Stomach (tissue), 4 donors: ENCODE measurements around the gene CIART.

Experiments used
- POLR2A ChIP-seq, 4 donors: fragments of 450-650 bp; IDR thresholded peaks; one replicate each; pipeline ENCODE4 v1.6.1; 2016; ENCODE audit warnings: antibody characterized with exemption in 4 of 4, control low read depth in 2 of 4, mild to moderate bottlenecking in 1 of 4, moderate library complexity in 1 of 4
- TF ChIP-seq, protein P1 (sequence below), 7 experiments: fragments of 450-650 bp in 4 of 7; fragments of 200-600 bp in 3 of 7; sonication (generic) in 3 of 7; IDR thresholded peaks; one replicate each; pipeline ENCODE4 v1.5.1; 2016 to 2019; ENCODE audit warnings: antibody characterized with exemption in 7 of 7, control low read depth in 2 of 7, mild to moderate bottlenecking in 1 of 7

DNA sequence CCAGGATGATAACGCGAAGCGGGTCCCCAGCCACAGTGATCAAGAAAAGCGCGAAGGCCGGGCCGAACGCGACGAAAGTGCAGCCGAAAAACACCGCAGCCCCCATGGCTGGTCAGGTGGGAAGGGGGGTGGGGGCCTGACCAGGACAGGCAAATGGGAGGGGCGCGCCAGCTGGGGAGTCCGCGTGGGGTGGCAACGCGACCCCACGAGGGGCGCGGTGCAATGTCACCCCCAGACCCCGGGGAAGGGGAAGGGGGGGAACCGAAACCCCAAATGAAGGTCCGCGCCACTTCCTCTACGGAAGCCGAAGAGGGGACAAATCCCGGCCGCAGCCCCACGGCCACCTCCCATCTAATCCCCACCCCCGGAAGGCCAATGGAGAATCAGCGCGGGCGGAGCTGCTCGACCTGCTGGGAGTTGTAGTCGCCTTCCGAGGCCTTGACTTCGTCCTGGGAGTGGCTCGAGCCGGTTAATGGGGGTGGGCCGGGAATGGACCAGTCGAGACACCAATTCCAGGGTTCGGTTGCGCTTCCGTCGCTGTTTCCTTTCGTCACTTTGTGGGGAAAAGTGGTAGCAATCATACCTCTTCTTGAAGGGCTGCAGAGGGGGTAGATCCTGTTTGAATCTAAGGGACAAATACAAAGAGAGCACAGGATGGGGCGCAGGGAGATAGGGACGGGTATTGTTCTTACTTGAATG is 13.5 kb upstream of the CIART start, which contains the start of gene APH1A:
- TF ChIP-seq, protein P1, sequence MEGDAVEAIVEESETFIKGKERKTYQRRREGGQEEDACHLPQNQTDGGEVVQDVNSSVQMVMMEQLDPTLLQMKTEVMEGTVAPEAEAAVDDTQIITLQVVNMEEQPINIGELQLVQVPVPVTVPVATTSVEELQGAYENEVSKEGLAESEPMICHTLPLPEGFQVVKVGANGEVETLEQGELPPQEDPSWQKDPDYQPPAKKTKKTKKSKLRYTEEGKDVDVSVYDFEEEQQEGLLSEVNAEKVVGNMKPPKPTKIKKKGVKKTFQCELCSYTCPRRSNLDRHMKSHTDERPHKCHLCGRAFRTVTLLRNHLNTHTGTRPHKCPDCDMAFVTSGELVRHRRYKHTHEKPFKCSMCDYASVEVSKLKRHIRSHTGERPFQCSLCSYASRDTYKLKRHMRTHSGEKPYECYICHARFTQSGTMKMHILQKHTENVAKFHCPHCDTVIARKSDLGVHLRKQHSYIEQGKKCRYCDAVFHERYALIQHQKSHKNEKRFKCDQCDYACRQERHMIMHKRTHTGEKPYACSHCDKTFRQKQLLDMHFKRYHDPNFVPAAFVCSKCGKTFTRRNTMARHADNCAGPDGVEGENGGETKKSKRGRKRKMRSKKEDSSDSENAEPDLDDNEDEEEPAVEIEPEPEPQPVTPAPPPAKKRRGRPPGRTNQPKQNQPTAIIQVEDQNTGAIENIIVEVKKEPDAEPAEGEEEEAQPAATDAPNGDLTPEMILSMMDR (IDR thresholded peaks at IDR 0.05), result no peak
- TF ChIP-seq POLR2A (IDR thresholded peaks at IDR 0.05), result peak in 1 of 4 donors; percentile 3
